ENCODE measurements around the gene SNHG17.

- TF ChIP-seq CTCF (IDR thresholded peaks at IDR 0.05) (no peak), EZH2 (IDR thresholded peaks at IDR 0.05) (no peak)
These were observed 36.1 kb upstream of the SNHG17 start for GRCh38 chr20:38471245-38471644.

Data from neural progenitor cell (in vitro differentiated cells).